ENCODE results near the gene CDHR2. TPM values are rescaled to one million over a fixed set of nuclear protein-coding genes. Genes with fewer than 3 reads are reported as not detected.

Gene CDHR2
- total RNA-seq, 2 donors from 2014 or later, result 0.12 TPM; not detected in 1

GRCh38 chr5:176573564-176574296, 24.6 kb downstream of the CDHR2 start:
- Histone ChIP-seq H3K4me1 (no peaks in the 10 kb centered on the region), H3K27ac (no peak overlapping the region), H3K36me3 (no peaks in the 10 kb centered on the region), H3K4me3 (no peak overlapping the region), H3K9me3 (no peaks in the 10 kb centered on the region), H3K27me3 (no peaks in the 10 kb centered on the region)
- DNase-seq (ENCODE audit: low spot score), result peak; percentile 69
- peak; percentile 59 to 86 for TF ChIP-seq CTCF (IDR thresholded peaks at IDR 0.05)

- DNase-seq (ENCODE audit: low spot score), result no peak
- no peaks in the 10 kb centered on the region for H3K36me3 ChIP-seq
- TF ChIP-seq CTCF (IDR thresholded peaks at IDR 0.05), result no peak
- no peaks in the 10 kb centered on the region for H3K27me3 ChIP-seq
- H3K9me3 ChIP-seq, result no peaks in the 10 kb centered on the region
- no peak overlapping the region for H3K27ac ChIP-seq
- H3K4me1 ChIP-seq, result no peaks in the 10 kb centered on the region
- H3K4me3 ChIP-seq, result no peak overlapping the region
Observed at GRCh38 chr5:176574297-176574591, 25.1 kb downstream of the CDHR2 start.

GRCh38 chr5:176575066-176575465, 25.9 kb downstream of the CDHR2 start:
- Histone ChIP-seq H3K4me1 (no peaks in the 10 kb centered on the region), H3K4me3 (no peak overlapping the region), H3K27ac (no peak overlapping the region), H3K27me3 (no peaks in the 10 kb centered on the region), H3K36me3 (no peaks in the 10 kb centered on the region), H3K9me3 (no peaks in the 10 kb centered on the region)
- no peak for DNase-seq (ENCODE audit: low spot score)
- TF ChIP-seq CTCF (IDR thresholded peaks at IDR 0.05), result no peak

- no peak for DNase-seq (ENCODE audit: low spot score)
- no peak for TF ChIP-seq CTCF (IDR thresholded peaks at IDR 0.05)
- H3K27me3 ChIP-seq, result no peaks in the 10 kb centered on the region
Observed at GRCh38 chr5:176575488-176576422, 26.6 kb downstream of the CDHR2 start.

GRCh38 chr5:176577312-176578176, 28.4 kb downstream of the CDHR2 start:
- TF ChIP-seq CTCF (IDR thresholded peaks at IDR 0.05), result no peak
- H3K4me3 ChIP-seq, result no peak overlapping the region
- DNase-seq (ENCODE audit: low spot score), result no peak
- H3K27me3 ChIP-seq, result no peaks in the 10 kb centered on the region
- no peak overlapping the region for H3K27ac ChIP-seq
- no peaks in the 10 kb centered on the region for H3K36me3 ChIP-seq
- no peaks in the 10 kb centered on the region for H3K4me1 ChIP-seq
- no peaks in the 10 kb centered on the region for H3K9me3 ChIP-seq

More at GRCh38 chr5:176575488-176576422, 26.6 kb downstream of the CDHR2 start:
- no peaks in the 10 kb centered on the region for H3K36me3 ChIP-seq
- no peak overlapping the region for H3K27ac ChIP-seq
- H3K4me1 ChIP-seq, result no peaks in the 10 kb centered on the region
- no peaks in the 10 kb centered on the region for H3K9me3 ChIP-seq
- no peak overlapping the region for H3K4me3 ChIP-seq

Measured in right atrium auricular region (tissue), 2 donors.